GM18508 (cell line): ENCODE measurements around the gene SYT4.

Experiments used
- ATAC-seq: cut with Tn5 transposase; IDR thresholded peaks from one replicate; pipeline ENCODE4 v1.9.1; 2021; ENCODE audit warnings: moderate number of reproducible peaks; ENCODE audit not compliant: insufficient read depth, unreplicated experiment

The SYT4 gene

GRCh38 chr18:43234889-43235288 lies 42.4 kb downstream of the SYT4 start:
- no peak for ATAC-seq

DNA sequence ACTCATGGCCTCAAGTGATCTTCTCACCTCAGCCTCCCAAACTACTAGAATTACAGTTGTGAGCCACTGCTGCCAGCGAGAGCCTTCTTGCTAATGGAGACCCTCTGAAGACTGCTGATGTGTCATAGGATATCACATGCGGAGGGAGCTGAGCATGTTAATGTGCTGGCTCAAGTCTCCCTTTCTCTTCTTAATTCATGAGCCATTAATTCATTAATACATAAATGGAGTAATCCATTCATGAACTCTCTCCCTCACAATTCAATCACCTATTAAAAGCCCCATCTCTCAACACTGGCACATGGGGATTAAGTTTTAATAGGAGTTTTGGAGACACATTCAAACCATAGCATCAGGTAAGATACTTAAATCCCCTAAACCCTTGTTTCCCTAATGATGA lies 54.8 kb downstream of the SYT4 start:
- no peak for ATAC-seq

DNA sequence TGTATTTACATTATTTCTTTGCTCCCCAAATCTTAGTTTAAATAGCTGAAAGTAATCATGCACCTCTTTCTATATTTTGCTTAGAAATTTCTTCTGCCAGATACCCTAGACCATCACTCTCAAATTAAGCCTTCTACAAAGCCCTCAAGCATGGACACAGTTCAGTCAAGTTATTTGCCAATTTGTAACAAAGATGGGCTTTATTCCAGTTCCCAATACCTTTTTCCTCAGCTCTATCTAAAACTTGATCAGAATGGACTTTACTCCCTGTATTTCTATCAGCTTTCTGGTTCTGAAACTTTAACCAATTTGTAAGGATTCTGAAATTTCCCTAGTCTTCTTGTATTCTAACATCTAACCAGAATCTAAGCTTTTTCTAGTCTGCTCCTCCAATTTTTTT lies 56.6 kb downstream of the SYT4 start:
- no peak for ATAC-seq
